Stimulated activated naive B cell treated with anti-CD40 and anti-IgM and Interleukin-4, amounts not matched to agents 10 μg/mL and 1 μg/mL and 100 μg/mL, for 72 hours (primary cell): Measurements from ENCODE around the gene BROX.

Experiments
- ATAC-seq, 2 donors: fragments of 150-1000 bp; cut with Tn5 transposase; replicated peaks; 2 replicates each; pipeline ENCODE4 v1.10.0; 2021; ENCODE audit warnings: moderate library complexity in 1 of 2
- DNase-seq: peaks from one replicate; pipeline ENCODE4 v3.0.0; 2021
- H3K27ac Mint-ChIP-seq: one replicate; pipeline ENCODE4 v1.8.0; 2022; ENCODE audit warnings: mild to moderate bottlenecking, mixed read lengths
- H3K27me3 Mint-ChIP-seq, 2 donors: one replicate each; pipeline ENCODE4 v1.8.0; 2022; ENCODE audit warnings: mixed read lengths in 2 of 2
- H3K36me3 Mint-ChIP-seq, 2 donors: one replicate each; pipeline ENCODE4 v1.8.0; 2022; ENCODE audit warnings: mixed read lengths in 2 of 2, mild to moderate bottlenecking in 1 of 2
- H3K4me1 Mint-ChIP-seq, 2 donors: one replicate each; pipeline ENCODE4 v1.8.0; 2022; ENCODE audit warnings: mixed read lengths in 2 of 2, mild to moderate bottlenecking in 1 of 2
- H3K4me3 Mint-ChIP-seq, 2 donors: one replicate each; pipeline ENCODE4 v1.8.0; 2022; ENCODE audit warnings: mild to moderate bottlenecking in 2 of 2, mixed read lengths in 2 of 2, moderate library complexity in 1 of 2
- H3K9me3 Mint-ChIP-seq, 2 donors: one replicate each; pipeline ENCODE4 v1.8.0; 2022; ENCODE audit warnings: mixed read lengths in 2 of 2, mild to moderate bottlenecking in 1 of 2

The BROX gene

DNA sequence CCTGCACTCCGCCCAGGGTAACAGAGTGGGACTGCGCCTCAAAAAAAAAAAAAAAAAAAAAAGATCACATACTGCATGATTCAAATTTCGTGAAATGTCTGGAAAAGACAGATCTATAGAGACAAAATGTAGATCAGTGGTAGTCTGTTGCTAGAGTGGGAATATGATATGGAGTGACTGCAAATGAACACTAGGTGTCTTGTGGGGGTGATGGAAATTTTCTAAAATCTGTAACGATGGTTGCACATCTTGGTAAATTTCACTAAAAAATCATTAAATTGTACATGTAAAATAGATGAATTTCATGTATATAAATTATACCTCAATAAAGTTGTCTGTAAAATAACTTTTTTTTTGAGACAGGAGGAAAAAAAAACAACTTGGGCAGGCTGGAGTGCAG is 5.5 kb upstream of the BROX start:
- DNase-seq = no peak
- no peak overlapping the region for H3K4me3 Mint-ChIP-seq
- no peaks in the 10 kb centered on the region for H3K27me3 Mint-ChIP-seq
- H3K4me1 Mint-ChIP-seq = peaks cover 15 to 66% of the 10 kb centered on the region in 2 donors
- no peak overlapping the region for H3K27ac Mint-ChIP-seq
- peaks cover 29 to 42% of the 10 kb centered on the region in 2 donors for H3K36me3 Mint-ChIP-seq
- peaks cover 4 to 5% of the 10 kb centered on the region in 2 donors for H3K9me3 Mint-ChIP-seq
- ATAC-seq = no peak

DNA sequence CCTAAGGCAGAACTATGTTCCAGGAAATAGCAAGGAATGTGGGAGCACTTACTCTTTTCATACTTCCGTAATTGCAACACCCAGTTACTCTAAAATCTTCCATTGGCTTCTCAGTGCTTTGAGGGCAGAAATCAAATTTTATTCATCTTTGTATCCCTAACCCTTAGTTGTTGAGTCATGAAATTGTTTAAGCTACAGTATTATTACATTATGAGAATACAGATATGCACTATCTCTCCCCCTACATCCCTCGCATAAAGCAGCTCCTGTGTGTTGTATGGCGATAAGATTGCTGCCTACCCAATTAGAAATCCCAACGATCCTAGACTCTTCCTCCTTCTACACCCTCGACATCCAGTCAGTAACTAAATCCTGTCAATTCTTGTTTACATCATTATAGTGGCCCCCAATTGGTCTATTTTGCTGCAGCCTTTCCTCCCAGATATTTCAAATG is 2.6 kb upstream of the BROX start:
- ATAC-seq (no peak), DNase-seq (no peak)
- peaks cover 12 to 67% of the 10 kb centered on the region in 2 donors for H3K4me1 Mint-ChIP-seq
- H3K9me3 Mint-ChIP-seq = no peaks in the 10 kb centered on the region
- H3K4me3 Mint-ChIP-seq = no peak overlapping the region
- no peaks in the 10 kb centered on the region for H3K27me3 Mint-ChIP-seq
- no peak overlapping the region for H3K27ac Mint-ChIP-seq
- peaks cover 23 to 38% of the 10 kb centered on the region in 2 donors for H3K36me3 Mint-ChIP-seq

DNA sequence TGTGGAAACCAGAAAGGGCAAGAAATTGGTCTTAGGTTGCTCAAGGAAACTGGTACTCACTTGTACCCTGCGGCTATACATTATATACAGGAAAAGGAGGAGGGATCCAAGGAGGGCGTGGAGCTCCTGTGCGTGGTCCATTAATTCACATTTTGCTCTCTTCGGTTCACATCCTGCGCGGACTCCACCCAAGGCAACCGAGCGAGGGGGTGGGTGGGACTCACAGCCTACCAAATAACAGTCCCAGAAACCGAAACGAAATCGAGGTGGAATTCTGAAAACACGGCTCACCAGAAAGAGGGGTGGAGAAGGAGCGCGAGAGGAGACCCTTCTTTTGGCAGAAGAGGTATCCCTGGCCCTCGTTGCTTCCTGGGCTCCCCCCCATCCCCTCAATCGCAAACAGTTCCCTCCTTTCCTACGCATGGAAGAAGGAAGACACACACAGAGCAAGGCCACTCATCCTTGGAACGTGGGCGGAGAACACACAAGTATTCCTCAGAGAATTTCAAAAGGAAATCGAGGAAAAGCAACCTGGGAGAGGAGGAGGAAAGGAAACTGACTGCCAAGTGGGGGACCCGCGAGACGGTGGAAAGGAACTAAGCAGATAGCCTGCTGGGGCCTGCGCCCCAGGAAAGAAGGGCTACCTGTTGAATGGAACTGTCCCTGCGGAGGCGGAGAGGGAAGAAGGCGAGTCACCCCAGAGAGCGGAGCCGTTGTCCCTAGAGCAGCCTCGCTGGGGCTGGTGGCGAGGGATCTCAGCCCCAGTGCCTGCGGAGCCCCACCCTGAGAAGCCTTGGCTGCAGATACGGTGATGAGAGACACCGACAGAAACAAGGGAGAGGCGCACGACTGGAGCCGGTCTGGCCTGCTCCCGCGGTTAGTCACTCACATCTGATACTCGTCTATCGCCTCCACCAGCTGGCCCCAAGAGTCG is 778 bp upstream of the BROX start:
- peak overlapping the region; percentile 96 for H3K27ac Mint-ChIP-seq
- H3K4me3 Mint-ChIP-seq = peak overlapping the region; percentile 96 to 97
- peak; percentile 41 to 43 for ATAC-seq
- H3K27me3 Mint-ChIP-seq = no peaks in the 10 kb centered on the region
- H3K9me3 Mint-ChIP-seq = no peaks in the 10 kb centered on the region
- peaks cover 8 to 51% of the 10 kb centered on the region in 2 donors for H3K4me1 Mint-ChIP-seq
- DNase-seq = peak; percentile 35
- H3K36me3 Mint-ChIP-seq = peaks cover 14 to 35% of the 10 kb centered on the region in 2 donors

DNA sequence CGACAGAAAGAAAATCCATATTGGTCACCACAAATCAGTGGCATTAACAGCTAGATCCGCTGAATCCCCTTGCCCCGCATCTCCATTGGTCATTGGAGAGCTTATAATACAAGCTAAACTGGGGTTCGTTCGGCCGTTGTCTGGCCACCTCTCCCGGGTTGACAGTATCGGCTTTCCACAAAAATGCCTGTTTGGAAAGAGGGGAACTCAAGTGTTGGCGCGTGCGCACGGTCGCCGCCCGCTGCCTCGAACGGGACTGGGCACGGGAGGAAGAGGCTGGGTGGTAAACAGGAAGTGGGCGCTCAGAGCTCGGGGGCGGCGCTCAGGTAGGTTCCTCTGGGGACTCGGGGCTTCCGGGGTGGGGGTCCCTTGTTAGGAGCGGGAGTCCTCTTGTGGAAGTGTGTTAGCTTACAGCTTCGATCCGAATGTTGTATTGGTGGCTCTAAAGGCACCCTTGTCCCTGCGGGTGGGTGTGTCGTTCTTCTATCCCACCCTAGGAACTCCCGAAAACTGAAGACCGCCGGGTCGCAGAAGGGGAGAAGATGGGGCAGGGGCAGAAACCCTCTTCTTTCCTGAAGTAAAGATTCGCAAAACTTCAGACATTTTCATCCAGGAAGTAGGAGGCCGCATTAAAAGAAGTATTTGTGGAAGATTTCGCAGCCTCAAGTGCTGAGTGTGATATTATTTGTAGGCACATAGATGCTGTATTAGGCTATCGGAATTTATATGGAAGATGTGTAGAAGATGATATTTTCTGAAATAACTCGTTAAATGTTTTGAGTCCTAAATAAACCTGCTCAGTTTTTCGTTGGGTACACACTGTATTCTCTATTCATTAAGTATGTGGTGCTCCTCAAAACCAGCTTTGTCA is 962 bp downstream of the BROX start:
- ATAC-seq (peak; percentile 78 to 81), DNase-seq (peak; percentile 93)
- Mint-ChIP-seq H3K4me3 (peak overlapping the region; percentile 96 to 97), H3K27ac (peak overlapping the region; percentile 100), H3K27me3 (no peaks in the 10 kb centered on the region), H3K9me3 (no peaks in the 10 kb centered on the region), H3K4me1 (peaks cover 12 to 44% of the 10 kb centered on the region in 2 donors), H3K36me3 (peaks cover 19 to 37% of the 10 kb centered on the region in 2 donors)

DNA sequence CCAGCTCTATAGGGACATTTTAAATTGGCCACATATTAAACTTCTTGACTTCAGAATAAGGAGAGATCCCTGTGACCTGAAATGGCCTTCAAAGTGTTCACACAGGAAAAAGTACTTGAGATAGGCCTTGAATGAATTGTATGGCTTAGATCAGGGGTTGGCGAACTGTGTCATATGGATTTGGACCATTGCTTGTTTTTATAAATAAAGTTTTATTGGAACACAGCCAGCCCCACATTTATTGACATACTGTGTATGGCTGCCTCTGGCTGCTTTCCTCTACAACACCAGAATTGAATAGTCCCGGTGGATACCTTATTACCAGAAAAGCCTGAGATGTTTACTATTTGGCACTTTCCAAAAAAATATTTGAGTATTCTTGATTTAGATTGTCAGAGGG is 4.0 kb downstream of the BROX start:
- Mint-ChIP-seq H3K4me1 (peaks cover 7 to 26% of the 10 kb centered on the region in 2 donors), H3K9me3 (no peaks in the 10 kb centered on the region), H3K27ac (no peak overlapping the region), H3K4me3 (no peak overlapping the region), H3K36me3 (peaks cover 24 to 35% of the 10 kb centered on the region in 2 donors), H3K27me3 (no peaks in the 10 kb centered on the region)
- DNase-seq = no peak
- ATAC-seq = no peak

DNA sequence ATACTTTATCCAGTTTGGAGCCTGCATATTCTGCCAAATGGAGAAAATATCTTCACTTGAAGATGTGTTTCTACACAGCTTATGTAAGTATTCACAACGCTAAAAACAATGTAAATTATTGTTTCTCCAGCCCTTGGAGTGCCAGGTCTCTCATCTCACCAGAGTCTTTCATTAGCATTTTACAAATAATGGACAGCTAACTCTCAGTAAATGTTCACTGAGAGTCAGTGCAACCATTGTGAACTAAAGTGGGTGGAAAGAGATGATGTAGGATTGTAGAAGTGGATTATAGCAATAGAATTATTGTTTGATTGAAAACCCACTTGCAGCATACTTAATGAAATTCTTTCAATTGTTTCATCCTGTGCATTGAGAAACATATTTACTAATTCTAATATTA is 16.4 kb downstream of the BROX start:
- no peak for DNase-seq
- no peaks in the 10 kb centered on the region for H3K9me3 Mint-ChIP-seq
- no peak overlapping the region for H3K27ac Mint-ChIP-seq
- H3K4me3 Mint-ChIP-seq = no peak overlapping the region
- H3K27me3 Mint-ChIP-seq = no peaks in the 10 kb centered on the region
- H3K4me1 Mint-ChIP-seq = peaks cover 16 to 38% of the 10 kb centered on the region in 2 donors
- peaks cover 42 to 60% of the 10 kb centered on the region in 2 donors for H3K36me3 Mint-ChIP-seq
- ATAC-seq = no peak

DNA sequence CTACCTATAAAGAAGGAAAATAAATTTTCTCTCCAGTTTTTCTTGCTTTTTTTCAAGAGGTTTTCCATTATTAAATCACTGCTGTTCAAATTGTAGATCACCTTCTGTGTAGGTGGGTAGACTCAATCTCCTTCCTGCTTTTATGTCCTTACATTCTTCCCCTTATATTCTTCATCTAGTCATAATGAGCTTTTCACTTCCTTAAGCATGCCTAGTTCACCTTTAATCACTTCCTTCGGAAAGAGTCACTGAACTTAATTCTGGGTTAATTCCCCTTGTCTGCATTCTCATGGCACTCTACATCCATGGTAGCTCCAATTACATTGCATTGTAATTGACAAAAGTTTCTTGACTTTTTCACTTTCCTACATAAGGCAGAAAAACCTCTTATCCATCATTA is 18.5 kb downstream of the BROX start:
- DNase-seq (no peak), ATAC-seq (peak; percentile 60 to 62)
- Mint-ChIP-seq H3K9me3 (no peaks in the 10 kb centered on the region), H3K36me3 (peaks cover 40 to 56% of the 10 kb centered on the region in 2 donors), H3K4me1 (peaks cover 20 to 43% of the 10 kb centered on the region in 2 donors), H3K27ac (no peak overlapping the region), H3K4me3 (peak overlapping the region; percentile 17 to 28), H3K27me3 (no peaks in the 10 kb centered on the region)

DNA sequence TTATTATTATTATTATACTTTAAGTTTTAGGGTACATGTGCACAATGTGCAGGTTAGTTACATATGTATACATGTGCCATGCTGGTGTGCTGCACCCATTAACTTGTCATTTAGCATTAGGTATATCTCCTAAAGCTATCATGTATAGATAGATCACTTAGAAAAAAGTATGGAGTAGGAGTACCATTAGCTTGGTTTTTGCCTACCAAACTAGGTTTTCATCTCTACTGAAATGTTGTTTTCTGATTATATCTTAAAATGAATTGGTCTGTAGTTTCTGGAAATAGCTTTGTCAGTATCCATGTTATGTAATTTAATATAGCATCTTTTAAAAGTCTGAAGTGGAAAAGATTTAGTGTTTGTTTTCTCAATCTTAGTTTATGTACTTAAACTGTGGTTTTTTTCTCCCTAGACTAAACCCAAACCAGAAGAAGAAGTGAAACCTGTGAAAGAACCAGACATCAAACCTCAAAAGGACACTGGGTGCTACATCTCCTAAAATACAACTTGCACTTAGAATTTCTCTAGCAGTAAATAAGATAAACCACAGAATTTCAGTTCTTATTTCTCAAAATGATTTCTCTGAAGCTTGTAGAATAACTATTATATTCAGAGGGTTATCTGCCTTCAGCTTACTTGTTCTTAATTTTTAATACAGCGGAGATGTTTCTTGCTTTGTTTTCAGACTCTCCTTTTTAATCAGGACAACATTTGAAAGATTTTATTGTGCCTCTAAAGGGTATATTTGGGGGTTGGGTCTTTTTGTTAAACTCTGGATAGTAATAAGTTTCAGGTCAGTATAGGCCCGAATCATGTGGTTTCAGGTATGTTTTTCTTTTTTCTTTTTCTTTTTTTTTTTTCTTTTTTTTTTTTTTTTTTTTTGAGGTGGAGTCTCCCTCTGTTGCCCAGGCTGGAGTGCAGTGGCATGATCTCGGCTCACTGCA is 20.1 kb downstream of the BROX start:
- Mint-ChIP-seq H3K9me3 (no peaks in the 10 kb centered on the region), H3K4me1 (peaks cover 22 to 50% of the 10 kb centered on the region in 2 donors), H3K27me3 (no peaks in the 10 kb centered on the region), H3K36me3 (peaks cover 37 to 60% of the 10 kb centered on the region in 2 donors), H3K4me3 (peak overlapping the region; percentile 51 to 72), H3K27ac (peak overlapping the region; percentile 91)
- DNase-seq (no peak), ATAC-seq (peak; percentile 91 to 94)

DNA sequence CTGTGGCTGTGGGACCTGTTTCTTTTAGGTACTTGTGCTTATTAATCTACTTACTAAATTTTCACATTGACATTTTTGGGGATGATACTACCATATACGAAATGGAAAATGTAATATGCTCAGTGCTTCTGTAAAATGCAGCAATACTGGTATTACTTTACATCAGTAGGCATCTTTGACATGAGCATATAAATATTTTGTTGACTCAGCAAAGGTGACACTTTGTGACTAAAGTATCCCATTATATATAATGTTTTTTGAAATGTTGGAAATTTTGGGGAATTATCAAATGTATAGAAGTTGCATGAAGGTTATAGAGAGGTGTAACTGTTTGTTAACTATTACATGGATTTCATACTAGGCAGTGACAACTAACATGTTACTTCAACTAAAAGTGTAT is 22.4 kb downstream of the BROX start:
- H3K27ac Mint-ChIP-seq = no peak overlapping the region
- H3K36me3 Mint-ChIP-seq = peaks cover 23 to 40% of the 10 kb centered on the region in 2 donors

DNA sequence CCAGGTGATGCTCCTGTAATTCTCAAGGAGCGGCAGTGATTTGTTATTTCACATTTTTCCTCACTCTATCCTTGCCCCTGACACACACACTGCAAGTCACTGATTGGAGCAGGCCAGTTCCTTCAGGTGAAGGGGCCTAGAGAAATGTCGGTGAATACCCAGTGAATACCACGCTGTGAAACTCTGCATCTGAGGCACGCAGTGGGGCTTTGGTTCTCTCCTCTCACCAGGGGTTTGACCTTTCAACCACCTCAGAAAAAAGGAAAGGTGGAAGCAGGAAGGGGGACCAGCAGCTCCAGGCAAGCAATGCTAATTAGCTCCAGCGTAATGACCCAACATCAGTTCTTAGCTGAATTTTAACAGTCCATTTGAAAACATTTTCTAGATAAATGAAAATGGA is 24.1 kb downstream of the BROX start:
- Mint-ChIP-seq H3K27me3 (no peaks in the 10 kb centered on the region), H3K36me3 (peaks cover 16 to 25% of the 10 kb centered on the region in 2 donors), H3K9me3 (no peaks in the 10 kb centered on the region), H3K4me1 (peaks cover 19 to 31% of the 10 kb centered on the region in 2 donors), H3K27ac (no peak overlapping the region), H3K4me3 (no peak overlapping the region)
- ATAC-seq (no peak), DNase-seq (no peak)

More for the DNA sequence above, 22.4 kb downstream of the BROX start:
- Mint-ChIP-seq H3K9me3 (no peaks in the 10 kb centered on the region), H3K27me3 (no peaks in the 10 kb centered on the region), H3K4me3 (no peak overlapping the region), H3K4me1 (peaks cover 22 to 46% of the 10 kb centered on the region in 2 donors)
- ATAC-seq (no peak), DNase-seq (no peak)

DNA sequence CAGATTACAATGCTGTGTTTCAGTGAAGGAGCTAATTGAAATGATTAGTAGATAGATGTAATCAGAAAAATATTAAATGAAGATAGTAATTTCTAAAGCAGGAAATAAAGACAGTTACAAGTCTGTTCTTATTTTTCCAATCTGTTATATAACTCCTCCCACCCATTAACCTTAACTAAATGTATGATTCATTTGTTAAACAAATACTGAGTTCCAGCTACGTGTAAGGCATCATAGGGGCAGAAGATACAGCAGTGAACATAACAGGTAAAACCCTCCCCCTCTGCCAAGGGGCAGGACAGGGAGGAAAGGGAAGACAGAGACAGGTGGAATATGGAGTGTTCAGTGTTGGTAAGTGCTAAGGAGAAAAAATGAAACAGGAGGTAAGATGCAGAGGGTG is 24.6 kb downstream of the BROX start, which contains the start of gene FAM177B:
TSS of gene FAM177B (plus strand) at position 231 of the 400 bp plus-strand sequence. CDS start 9,344 bp downstream, outside the sequence.
- H3K36me3 Mint-ChIP-seq = peaks cover 16 to 21% of the 10 kb centered on the region in 2 donors

DNA sequence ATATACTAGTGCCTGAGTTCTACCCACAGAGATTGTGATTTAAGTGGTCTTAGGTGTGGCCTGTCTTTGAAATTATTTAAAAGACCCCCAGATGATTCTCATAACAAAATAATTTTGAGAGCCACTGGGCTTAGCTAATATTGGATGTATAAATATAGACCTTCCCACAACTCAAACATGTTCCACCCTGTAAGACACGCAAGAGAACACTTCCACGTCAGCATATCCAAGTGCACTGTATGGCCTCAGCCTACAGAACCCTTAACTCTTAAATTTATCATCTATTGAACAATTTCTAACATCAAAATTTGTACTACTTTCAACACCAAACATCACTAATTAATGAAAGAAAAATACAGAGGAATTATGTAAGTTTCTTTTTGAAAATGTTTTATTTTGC is 27.1 kb downstream of the BROX start:
- Mint-ChIP-seq H3K9me3 (no peaks in the 10 kb centered on the region), H3K36me3 (peaks cover 10 to 12% of the 10 kb centered on the region in 2 donors), H3K27ac (no peak overlapping the region), H3K4me3 (no peak overlapping the region), H3K4me1 (peaks cover 19 to 30% of the 10 kb centered on the region in 2 donors), H3K27me3 (no peaks in the 10 kb centered on the region)
- ATAC-seq (peak in 1 of 2 donors; percentile 52), DNase-seq (no peak)

More for the DNA sequence above, 24.6 kb downstream of the BROX start, which contains the start of gene FAM177B:
- Mint-ChIP-seq H3K9me3 (no peaks in the 10 kb centered on the region), H3K27ac (no peak within 1 kb of the TSS), H3K27me3 (no peaks in the 10 kb centered on the region), H3K4me1 (peaks cover 20 to 31% of the 10 kb centered on the region in 2 donors), H3K4me3 (no peak within 1 kb of the TSS)
- DNase-seq (no peak), ATAC-seq (no peak)

DNA sequence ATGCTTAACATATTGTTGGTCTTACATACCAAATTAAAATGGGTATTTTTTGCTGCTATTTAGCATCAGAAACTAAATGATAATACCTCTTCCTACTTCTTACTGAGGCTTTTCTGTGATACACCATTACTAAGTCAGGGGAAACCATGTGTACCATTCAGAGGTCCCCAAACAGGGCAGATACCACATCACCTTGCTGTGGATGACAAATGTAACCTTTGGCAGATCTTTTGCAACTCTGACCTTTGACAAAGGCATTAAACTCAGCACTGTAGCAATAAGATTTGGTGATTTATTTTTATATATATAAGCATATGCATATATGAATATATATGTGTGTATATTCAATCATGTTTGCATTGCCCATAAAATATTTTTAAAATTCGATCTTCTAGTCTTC is 27.6 kb downstream of the BROX start:
- no peak overlapping the region for H3K27ac Mint-ChIP-seq
- ATAC-seq = peak; percentile 44 to 55
- no peak overlapping the region for H3K4me3 Mint-ChIP-seq
- H3K27me3 Mint-ChIP-seq = no peaks in the 10 kb centered on the region
- H3K36me3 Mint-ChIP-seq = peaks cover 6 to 9% of the 10 kb centered on the region in 2 donors
- peaks cover 17 to 27% of the 10 kb centered on the region in 2 donors for H3K4me1 Mint-ChIP-seq
- no peaks in the 10 kb centered on the region for H3K9me3 Mint-ChIP-seq
- DNase-seq = no peak
